ENCODE results near the gene HSD11B1.

Gene HSD11B1

DNA sequence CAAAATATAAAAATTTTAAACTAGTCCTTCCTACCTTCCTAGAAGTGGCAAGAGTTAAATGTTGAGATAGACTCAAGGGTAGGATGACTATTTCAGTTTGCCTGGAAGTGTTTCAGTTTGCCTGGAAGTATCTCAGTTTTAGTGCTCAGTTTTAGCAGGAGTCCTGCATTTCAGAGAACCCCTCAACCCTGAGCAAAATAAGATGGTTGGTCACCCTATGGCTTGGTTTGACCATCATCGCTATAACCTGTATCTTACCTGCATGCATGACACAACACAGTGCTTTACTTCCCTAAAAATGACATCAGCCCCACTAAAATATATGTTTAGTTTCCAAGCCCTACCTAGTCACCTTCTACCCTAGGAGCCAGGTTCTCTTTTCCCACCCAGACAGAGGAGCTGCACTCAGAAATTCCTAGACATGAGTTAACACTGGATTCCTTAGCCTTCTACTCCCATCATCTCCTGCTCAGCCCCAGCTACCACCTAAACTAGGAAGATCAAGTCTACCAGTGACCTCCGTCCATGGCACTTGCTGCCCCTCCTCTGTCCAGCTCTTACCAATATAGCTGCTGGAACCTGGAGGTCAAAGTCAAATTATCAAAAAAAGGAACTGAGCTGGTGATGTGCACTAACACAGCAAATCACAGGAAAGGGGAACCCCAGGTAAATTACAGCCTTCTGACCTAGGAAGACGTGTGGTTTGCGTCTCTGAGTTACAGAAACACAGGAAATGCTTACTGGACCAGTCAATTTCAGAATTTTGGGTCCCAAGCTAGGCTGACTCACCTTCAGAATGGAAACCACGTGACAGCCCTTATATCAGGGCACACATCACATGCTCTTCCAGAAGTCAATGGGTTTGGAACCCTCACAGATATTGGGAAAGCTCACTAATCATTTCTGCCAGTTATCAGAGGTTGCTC, 31.7 kb upstream of the HSD11B1 start:
- 85 to 90% methylated on average over 3 to 4 of the region's 5 CpGs for WGBS, 2 experiments (ENCODE audit: insufficient coverage in 2 of 2)
- H3K4me1 ChIP-seq (ENCODE audit: control insufficient read depth, insufficient read depth, low read length, poor library complexity, severe bottlenecking): peaks cover 2% of the 10 kb centered on the region
- no peak overlapping the region for H3K4me3 ChIP-seq (ENCODE audit: extremely low read depth, insufficient read depth, low read length, poor library complexity, severe bottlenecking)
- no peaks in the 10 kb centered on the region for H3K9me3 ChIP-seq (ENCODE audit: control insufficient read depth, low read length)
- no peaks in the 10 kb centered on the region for H3K36me3 ChIP-seq (ENCODE audit: control insufficient read depth, insufficient read depth, low read length)
- no peak overlapping the region for H3K27ac ChIP-seq (ENCODE audit: low read depth, low read length, severe bottlenecking)

DNA sequence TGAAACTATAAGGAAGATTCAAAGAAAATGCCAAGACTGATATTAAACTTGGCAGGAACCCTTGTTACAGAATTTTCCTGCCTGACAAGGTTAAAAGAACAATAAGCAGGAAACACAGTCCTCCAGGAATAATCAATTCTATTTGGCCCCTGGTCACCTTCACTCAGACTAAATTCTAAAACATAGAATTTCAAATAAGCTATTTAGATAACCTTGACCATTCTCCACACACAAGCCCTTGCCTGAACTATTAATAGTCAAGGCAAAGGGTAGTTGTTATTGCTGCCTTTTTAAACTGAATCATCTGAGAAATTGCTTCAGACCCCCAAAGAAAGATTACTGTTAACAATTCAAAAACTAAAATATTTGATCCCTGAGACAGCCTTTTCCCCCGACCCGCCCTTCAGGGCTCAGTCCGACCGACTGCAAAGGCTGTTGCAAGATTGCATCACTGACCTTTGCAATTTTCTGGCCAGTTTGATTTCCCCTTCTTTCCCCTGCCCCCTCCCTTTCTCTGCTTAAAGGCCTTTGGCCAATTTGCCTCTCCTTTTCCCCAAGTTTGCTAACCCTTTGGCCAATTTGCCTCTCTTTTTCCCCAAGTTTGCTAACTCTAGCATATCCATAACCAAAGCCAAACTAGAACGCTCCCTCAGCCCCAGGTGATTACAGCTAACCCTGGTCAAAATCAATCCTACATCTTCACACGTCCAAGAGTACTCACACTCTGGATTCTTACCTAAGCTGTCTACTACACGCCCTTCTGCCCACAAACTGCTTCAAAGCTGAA, 30.8 kb upstream of the HSD11B1 start:
- no peaks in the 10 kb centered on the region for H3K9me3 ChIP-seq (ENCODE audit: control insufficient read depth, low read length)
- 82 to 87% methylated on average over 6 to 7 of the region's 7 CpGs for WGBS, 2 experiments (ENCODE audit: insufficient coverage in 2 of 2)
- no peaks in the 10 kb centered on the region for H3K36me3 ChIP-seq (ENCODE audit: control insufficient read depth, insufficient read depth, low read length)
- peaks cover 2% of the 10 kb centered on the region for H3K4me1 ChIP-seq (ENCODE audit: control insufficient read depth, insufficient read depth, low read length, poor library complexity, severe bottlenecking)
- H3K4me3 ChIP-seq (ENCODE audit: extremely low read depth, insufficient read depth, low read length, poor library complexity, severe bottlenecking): no peak overlapping the region
- no peak overlapping the region for H3K27ac ChIP-seq (ENCODE audit: low read depth, low read length, severe bottlenecking)

DNA sequence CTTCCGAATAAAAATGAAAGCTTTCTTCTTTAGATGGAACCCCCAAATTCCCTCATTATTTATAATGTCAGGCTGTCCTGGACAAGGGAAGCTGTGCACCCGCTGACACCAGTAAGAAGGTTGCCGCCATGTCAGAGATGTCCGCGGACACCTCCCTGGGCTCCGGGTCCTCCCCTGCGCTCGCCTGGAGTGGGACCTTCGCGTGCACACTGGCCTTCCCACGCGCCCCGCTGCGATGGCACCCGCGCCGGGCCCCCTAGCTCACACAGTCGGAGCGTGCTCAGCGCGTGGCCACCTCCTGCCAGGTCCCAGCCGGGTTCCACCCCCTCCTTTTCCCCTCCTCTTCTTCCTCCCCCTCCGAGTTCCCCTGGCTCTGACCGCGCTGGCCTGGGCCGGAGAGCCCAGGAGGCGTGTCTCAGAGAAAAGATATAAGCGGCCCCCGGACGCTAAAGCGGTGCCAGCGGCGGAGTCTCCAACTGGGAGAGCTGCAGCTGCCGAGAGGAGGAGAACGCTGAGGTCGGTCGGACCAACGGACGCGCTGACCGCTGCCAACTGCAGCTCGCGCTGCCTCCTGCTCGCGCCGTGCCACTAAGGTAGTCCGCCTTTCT, 29.6 kb upstream of the HSD11B1 start, which contains the start of gene G0S2:
Gene G0S2 (plus strand): TSS at position 456 of the 608 bp plus-strand sequence. CDS start 273 bp downstream, outside the sequence.
- Histone ChIP-seq H3K9me3 (ENCODE audit: control insufficient read depth, low read length) (no peaks in the 10 kb centered on the region), H3K4me3 (ENCODE audit: extremely low read depth, insufficient read depth, low read length, poor library complexity, severe bottlenecking) (peak within 1 kb of the TSS; percentile 37), H3K27ac (ENCODE audit: low read depth, low read length, severe bottlenecking) (no peak within 1 kb of the TSS), H3K36me3 (ENCODE audit: control insufficient read depth, insufficient read depth, low read length) (no peaks in the 10 kb centered on the region), H3K4me1 (ENCODE audit: control insufficient read depth, insufficient read depth, low read length, poor library complexity, severe bottlenecking) (peaks cover 2% of the 10 kb centered on the region)
- WGBS, 2 experiments (ENCODE audit: insufficient coverage in 2 of 2): 3 to 4% methylated on average over 25 to 31 of the region's 47 CpGs

DNA sequence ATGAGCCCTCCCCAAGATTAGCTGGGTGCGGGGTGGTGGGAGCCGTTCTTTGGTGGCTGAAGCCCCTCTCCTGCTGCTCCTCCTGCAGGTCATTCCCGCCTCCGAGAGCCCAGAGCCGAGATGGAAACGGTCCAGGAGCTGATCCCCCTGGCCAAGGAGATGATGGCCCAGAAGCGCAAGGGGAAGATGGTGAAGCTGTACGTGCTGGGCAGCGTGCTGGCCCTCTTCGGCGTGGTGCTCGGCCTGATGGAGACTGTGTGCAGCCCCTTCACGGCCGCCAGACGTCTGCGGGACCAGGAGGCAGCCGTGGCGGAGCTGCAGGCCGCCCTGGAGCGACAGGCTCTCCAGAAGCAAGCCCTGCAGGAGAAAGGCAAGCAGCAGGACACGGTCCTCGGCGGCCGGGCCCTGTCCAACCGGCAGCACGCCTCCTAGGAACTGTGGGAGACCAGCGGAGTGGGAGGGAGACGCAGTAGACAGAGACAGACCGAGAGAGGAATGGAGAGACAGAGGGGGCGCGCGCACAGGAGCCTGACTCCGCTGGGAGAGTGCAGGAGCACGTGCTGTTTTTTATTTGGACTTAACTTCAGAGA, 29.0 kb upstream of the HSD11B1 start:
- no peaks in the 10 kb centered on the region for H3K36me3 ChIP-seq (ENCODE audit: control insufficient read depth, insufficient read depth, low read length)
- H3K27ac ChIP-seq (ENCODE audit: low read depth, low read length, severe bottlenecking): no peak overlapping the region
- peaks cover 2% of the 10 kb centered on the region for H3K4me1 ChIP-seq (ENCODE audit: control insufficient read depth, insufficient read depth, low read length, poor library complexity, severe bottlenecking)
- no peaks in the 10 kb centered on the region for H3K9me3 ChIP-seq (ENCODE audit: control insufficient read depth, low read length)
- peak overlapping the region; percentile 37 for H3K4me3 ChIP-seq (ENCODE audit: extremely low read depth, insufficient read depth, low read length, poor library complexity, severe bottlenecking)
- WGBS, 2 experiments (ENCODE audit: insufficient coverage in 2 of 2): 0 to 1% methylated on average over 20 to 33 of the region's 34 CpGs

DNA sequence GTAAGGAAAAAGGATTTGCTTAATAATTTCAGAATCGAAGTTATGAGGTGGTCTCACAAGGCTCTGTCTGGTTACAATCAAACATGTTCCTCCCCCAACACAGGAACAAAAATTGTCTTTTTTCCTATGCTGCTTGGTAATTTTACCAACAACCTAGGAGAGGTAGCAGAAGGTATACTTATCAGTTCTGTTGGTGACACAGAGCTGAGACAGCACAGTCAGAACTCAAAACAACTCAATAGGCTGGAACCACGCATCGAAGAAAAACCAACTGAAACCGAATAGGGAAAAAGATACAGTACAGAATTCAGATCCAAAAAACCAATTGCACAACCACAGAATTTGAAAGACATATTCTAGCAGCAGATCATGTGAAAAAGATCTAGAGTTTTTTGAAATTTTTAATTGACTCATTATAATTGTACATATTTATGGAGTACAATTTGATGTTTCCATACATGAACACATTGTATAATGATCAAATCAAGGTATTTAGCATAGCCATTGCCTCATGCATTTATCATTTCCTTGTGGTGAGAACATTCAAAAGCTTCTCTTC, 25.6 kb upstream of the HSD11B1 start:
- no peaks in the 10 kb centered on the region for H3K9me3 ChIP-seq (ENCODE audit: control insufficient read depth, low read length)
- no peak overlapping the region for H3K4me3 ChIP-seq (ENCODE audit: extremely low read depth, insufficient read depth, low read length, poor library complexity, severe bottlenecking)
- H3K4me1 ChIP-seq (ENCODE audit: control insufficient read depth, insufficient read depth, low read length, poor library complexity, severe bottlenecking): no peaks in the 10 kb centered on the region
- no peak overlapping the region for H3K27ac ChIP-seq (ENCODE audit: low read depth, low read length, severe bottlenecking)
- H3K36me3 ChIP-seq (ENCODE audit: control insufficient read depth, insufficient read depth, low read length): no peaks in the 10 kb centered on the region
- no CpG with 5 or more reads among the region's 4 CpGs for WGBS, 2 experiments (ENCODE audit: insufficient coverage in 2 of 2)

DNA sequence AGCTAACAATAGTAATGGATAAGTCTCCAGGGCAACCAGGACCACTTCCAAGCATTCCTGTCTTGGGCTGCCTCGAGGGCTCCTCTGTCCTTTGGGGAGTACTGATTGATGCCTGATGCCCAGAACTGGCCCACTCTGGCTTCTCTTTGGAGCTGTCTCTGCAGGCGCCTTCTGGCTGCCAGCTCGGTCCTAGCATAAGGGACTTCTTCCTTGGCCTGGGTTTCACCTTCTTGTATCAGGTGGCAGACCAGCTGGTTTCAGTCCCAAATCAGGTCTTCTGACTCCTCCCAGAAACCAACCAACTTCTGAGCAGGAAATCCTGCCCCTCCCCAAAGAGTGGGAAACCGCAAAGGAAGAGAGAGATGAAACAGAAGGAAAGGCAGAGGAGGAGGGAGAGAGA, 18.8 kb upstream of the HSD11B1 start:
- WGBS, 2 experiments (ENCODE audit: insufficient coverage in 2 of 2): 72 to 79% methylated on average over 3 of the region's 4 CpGs
- Histone ChIP-seq H3K4me3 (ENCODE audit: extremely low read depth, insufficient read depth, low read length, poor library complexity, severe bottlenecking) (no peak overlapping the region), H3K9me3 (ENCODE audit: control insufficient read depth, low read length) (no peaks in the 10 kb centered on the region), H3K36me3 (ENCODE audit: control insufficient read depth, insufficient read depth, low read length) (no peaks in the 10 kb centered on the region), H3K4me1 (ENCODE audit: control insufficient read depth, insufficient read depth, low read length, poor library complexity, severe bottlenecking) (no peaks in the 10 kb centered on the region), H3K27ac (ENCODE audit: low read depth, low read length, severe bottlenecking) (no peak overlapping the region)

DNA sequence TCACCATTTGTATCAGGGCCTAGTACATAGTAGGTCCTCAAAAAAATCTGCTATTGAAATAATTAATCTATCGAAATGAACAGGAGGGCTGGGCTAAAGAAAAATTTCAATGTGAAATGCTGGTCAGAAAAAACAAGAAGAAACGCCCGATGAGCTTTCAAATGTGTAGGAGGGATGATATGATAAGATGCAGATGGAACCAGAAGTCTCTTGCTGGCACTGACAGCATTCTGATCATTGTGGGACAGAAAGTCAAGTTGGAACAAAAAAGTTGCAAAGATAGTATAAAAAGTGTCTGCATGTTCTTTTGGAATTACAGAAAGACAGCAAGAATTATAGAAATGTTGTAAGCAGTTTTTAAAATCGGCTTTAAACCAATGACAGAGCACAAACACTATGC, 18.3 kb upstream of the HSD11B1 start:
- Histone ChIP-seq H3K36me3 (ENCODE audit: control insufficient read depth, insufficient read depth, low read length) (no peaks in the 10 kb centered on the region), H3K9me3 (ENCODE audit: control insufficient read depth, low read length) (no peaks in the 10 kb centered on the region), H3K4me3 (ENCODE audit: extremely low read depth, insufficient read depth, low read length, poor library complexity, severe bottlenecking) (no peak overlapping the region), H3K27ac (ENCODE audit: low read depth, low read length, severe bottlenecking) (no peak overlapping the region), H3K4me1 (ENCODE audit: control insufficient read depth, insufficient read depth, low read length, poor library complexity, severe bottlenecking) (no peaks in the 10 kb centered on the region)
- 89 to 92% methylated on average over 3 to 4 of the region's 4 CpGs for WGBS, 2 experiments (ENCODE audit: insufficient coverage in 2 of 2)

DNA sequence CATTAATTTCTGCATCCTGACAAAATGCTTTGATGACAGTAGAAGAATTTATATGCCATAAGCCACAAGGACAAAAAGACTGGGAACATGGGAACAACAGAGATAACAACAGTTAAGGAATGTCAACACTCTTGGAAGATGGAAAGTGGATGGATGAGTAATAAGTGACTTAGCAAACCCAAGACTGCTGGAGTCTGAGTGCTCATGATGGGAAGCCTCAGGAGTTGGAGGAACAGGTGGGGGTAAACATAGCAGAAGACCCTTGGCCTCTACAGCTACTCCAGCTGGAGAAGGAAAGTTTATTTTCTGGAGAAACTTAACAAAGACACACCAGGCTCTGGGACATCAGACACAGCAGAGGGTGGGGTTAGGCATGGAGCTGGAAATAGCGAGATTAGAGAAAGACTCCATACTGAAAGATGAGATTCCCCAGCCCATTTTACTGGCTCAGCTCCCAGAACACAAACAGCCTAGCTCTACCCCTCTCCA, 15.9 kb upstream of the HSD11B1 start:
- Histone ChIP-seq H3K36me3 (ENCODE audit: control insufficient read depth, insufficient read depth, low read length) (no peaks in the 10 kb centered on the region), H3K9me3 (ENCODE audit: control insufficient read depth, low read length) (no peaks in the 10 kb centered on the region), H3K4me1 (ENCODE audit: control insufficient read depth, insufficient read depth, low read length, poor library complexity, severe bottlenecking) (no peaks in the 10 kb centered on the region), H3K4me3 (ENCODE audit: extremely low read depth, insufficient read depth, low read length, poor library complexity, severe bottlenecking) (no peak overlapping the region), H3K27ac (ENCODE audit: low read depth, low read length, severe bottlenecking) (no peak overlapping the region)
- WGBS, 2 experiments (ENCODE audit: insufficient coverage in 2 of 2): 78% methylated on average over 1 of the region's 1 CpG; no CpG with 5 or more reads in 1 of the 2 experiments

DNA sequence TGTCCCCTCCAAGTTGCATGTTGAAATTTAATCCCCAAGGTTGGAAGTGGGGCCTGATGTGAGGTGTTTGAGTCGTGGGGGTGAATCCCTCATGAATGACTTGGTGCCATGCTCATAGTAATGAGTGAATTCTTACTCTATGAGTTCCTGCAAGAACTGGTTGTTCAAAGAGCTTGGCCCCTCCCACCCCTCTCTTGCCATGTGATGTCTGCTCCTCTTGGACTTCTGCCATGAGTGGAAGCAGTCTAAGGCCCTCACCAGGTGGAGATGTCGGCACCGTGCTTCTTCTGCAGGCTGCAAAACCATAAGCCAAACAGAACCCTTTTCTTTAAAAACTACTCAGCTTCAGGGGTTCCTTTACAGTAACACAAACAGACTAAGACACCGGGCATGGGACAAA, 15.2 kb upstream of the HSD11B1 start:
- Histone ChIP-seq H3K27ac (ENCODE audit: low read depth, low read length, severe bottlenecking) (no peak overlapping the region), H3K36me3 (ENCODE audit: control insufficient read depth, insufficient read depth, low read length) (no peaks in the 10 kb centered on the region), H3K9me3 (ENCODE audit: control insufficient read depth, low read length) (no peaks in the 10 kb centered on the region), H3K4me3 (ENCODE audit: extremely low read depth, insufficient read depth, low read length, poor library complexity, severe bottlenecking) (no peak overlapping the region), H3K4me1 (ENCODE audit: control insufficient read depth, insufficient read depth, low read length, poor library complexity, severe bottlenecking) (no peaks in the 10 kb centered on the region)
- 73% methylated on average over 3 of the region's 4 CpGs; no CpG with 5 or more reads in 1 of the 2 experiments for WGBS, 2 experiments (ENCODE audit: insufficient coverage in 2 of 2)

DNA sequence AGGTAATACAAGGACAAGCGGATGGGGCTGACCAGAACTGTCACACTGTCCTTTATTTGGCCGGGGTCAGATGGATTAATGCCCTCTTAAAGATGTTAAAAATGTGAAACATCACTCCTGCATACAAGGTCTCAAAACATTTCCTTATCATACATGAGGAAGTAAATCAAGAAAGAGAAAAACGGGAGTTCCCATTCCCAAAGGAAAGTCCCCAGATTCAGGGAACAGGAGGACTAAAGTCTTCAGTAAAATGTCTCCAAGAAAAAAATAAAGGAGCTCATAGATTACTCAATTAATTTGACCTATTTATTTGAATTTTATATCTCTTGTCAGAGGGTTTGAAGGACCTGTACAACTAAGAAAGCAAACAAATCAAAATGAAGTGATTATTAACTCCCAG, 13.4 kb upstream of the HSD11B1 start:
- WGBS, 2 experiments (ENCODE audit: insufficient coverage in 2 of 2): no CpG with 5 or more reads among the region's 3 CpGs
- H3K36me3 ChIP-seq (ENCODE audit: control insufficient read depth, insufficient read depth, low read length): no peaks in the 10 kb centered on the region
- H3K27ac ChIP-seq (ENCODE audit: low read depth, low read length, severe bottlenecking): no peak overlapping the region
- H3K4me1 ChIP-seq (ENCODE audit: control insufficient read depth, insufficient read depth, low read length, poor library complexity, severe bottlenecking): no peaks in the 10 kb centered on the region
- H3K4me3 ChIP-seq (ENCODE audit: extremely low read depth, insufficient read depth, low read length, poor library complexity, severe bottlenecking): no peak overlapping the region
- no peaks in the 10 kb centered on the region for H3K9me3 ChIP-seq (ENCODE audit: control insufficient read depth, low read length)

All from mesodermal cell (in vitro differentiated cells).